ENCODE measurements around the gene OTX1.

The OTX1 gene

DNA sequence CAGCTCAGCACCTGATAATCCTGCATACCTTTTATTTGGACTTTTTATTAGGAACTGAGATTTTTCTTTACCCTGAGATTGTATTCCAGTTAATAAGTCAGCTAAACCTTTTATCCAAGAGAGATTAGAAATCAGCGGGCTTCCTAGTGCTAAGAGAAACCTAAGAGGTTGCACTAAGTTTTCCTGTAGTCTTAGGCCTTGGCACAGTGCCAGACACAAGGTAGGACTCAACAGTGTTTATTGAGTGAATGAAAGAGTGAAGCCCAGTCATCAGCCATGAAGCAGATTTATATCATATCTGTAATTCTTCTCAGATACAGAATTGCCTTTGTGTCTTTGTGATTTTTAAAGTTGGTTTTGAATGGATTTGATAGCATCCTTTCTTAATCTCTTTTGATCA is 13.6 kb downstream of the OTX1 start:
- no peak for TF ChIP-seq EZH2 (IDR thresholded peaks at IDR 0.05; ENCODE audit: borderline replicate concordance, low read length)
- TF ChIP-seq, protein P1, sequence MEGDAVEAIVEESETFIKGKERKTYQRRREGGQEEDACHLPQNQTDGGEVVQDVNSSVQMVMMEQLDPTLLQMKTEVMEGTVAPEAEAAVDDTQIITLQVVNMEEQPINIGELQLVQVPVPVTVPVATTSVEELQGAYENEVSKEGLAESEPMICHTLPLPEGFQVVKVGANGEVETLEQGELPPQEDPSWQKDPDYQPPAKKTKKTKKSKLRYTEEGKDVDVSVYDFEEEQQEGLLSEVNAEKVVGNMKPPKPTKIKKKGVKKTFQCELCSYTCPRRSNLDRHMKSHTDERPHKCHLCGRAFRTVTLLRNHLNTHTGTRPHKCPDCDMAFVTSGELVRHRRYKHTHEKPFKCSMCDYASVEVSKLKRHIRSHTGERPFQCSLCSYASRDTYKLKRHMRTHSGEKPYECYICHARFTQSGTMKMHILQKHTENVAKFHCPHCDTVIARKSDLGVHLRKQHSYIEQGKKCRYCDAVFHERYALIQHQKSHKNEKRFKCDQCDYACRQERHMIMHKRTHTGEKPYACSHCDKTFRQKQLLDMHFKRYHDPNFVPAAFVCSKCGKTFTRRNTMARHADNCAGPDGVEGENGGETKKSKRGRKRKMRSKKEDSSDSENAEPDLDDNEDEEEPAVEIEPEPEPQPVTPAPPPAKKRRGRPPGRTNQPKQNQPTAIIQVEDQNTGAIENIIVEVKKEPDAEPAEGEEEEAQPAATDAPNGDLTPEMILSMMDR (IDR thresholded peaks at IDR 0.05; ENCODE audit: low read length) = no peak
- Histone ChIP-seq H3K4me2 (ENCODE audit: low read length) (no peak overlapping the region), H3K9ac (ENCODE audit: low read length) (no peak overlapping the region), H3K4me3 (ENCODE audit: low read depth, low read length, poor library complexity, severe bottlenecking) (no peak overlapping the region), H3K4me1 (ENCODE audit: insufficient read depth, low read length, severe bottlenecking) (no peaks in the 10 kb centered on the region), H3K27me3 (ENCODE audit: insufficient read depth, low read length) (no peaks in the 10 kb centered on the region), H2AFZ (ENCODE audit: low read length) (no peak overlapping the region), H4K20me1 (ENCODE audit: insufficient read depth, low read length) (no peaks in the 10 kb centered on the region), H3K27ac (ENCODE audit: low read depth, low read length, poor library complexity, severe bottlenecking) (no peak overlapping the region), H3K79me2 (ENCODE audit: insufficient read depth, low read length) (no peaks in the 10 kb centered on the region), H3K9me2 (ENCODE audit: low read depth, low read length) (no peaks in the 10 kb centered on the region), H3K36me3 (ENCODE audit: insufficient read depth, low read length) (no peaks in the 10 kb centered on the region), H3K9me3 (ENCODE audit: low read length) (no peaks in the 10 kb centered on the region), H3F3A (ENCODE audit: insufficient read depth, low read length) (no peaks in the 10 kb centered on the region)

DNA sequence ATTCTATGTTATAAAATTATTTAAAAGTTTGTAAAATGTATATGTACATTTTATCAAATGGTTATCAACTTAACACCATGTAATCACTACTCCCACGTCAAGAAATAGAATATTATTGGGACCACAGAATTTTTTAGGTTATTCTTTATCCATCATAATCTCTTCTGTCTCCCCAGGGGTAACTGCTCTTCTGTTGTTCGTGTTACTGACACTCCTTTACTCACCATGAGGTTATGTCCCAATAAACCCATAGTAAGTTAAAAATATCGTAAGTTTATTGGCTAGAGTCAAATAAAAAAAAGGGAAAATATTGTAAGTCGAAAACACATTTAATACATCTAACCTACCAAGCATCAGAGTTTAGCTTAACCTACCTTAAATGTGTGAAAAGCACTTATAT is 14.0 kb downstream of the OTX1 start:
- no peaks in the 10 kb centered on the region for H3K27me3 ChIP-seq (ENCODE audit: insufficient read depth, low read length)
- H3K27ac ChIP-seq (ENCODE audit: low read depth, low read length, poor library complexity, severe bottlenecking) = no peak overlapping the region

DNA sequence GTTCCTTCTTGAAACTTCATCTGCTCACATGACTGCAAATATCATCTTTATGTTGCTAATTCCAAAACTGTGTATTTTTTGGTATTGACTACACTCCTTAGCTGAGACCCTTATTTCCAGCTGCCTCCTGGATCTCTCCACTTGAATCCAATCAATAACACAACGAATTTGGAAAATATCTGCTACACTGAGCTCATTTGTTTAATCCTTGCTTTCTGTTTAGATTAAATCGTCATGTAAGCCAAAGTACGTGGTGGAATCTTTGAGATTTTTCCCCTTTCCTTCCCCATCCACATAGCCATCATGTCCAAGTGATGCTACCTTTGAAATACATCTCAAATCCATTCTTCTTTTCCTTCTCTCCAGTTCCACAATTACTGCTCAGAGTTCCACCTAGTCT is 15.6 kb downstream of the OTX1 start:
- Histone ChIP-seq H3K4me3 (ENCODE audit: low read depth, low read length, poor library complexity, severe bottlenecking) (no peak overlapping the region), H3K4me1 (ENCODE audit: insufficient read depth, low read length, severe bottlenecking) (no peaks in the 10 kb centered on the region), H3F3A (ENCODE audit: insufficient read depth, low read length) (no peaks in the 10 kb centered on the region), H3K36me3 (ENCODE audit: insufficient read depth, low read length) (no peaks in the 10 kb centered on the region), H3K4me2 (ENCODE audit: low read length) (no peak overlapping the region), H4K20me1 (ENCODE audit: insufficient read depth, low read length) (no peaks in the 10 kb centered on the region), H3K79me2 (ENCODE audit: insufficient read depth, low read length) (no peaks in the 10 kb centered on the region), H2AFZ (ENCODE audit: low read length) (no peak overlapping the region), H3K9me3 (ENCODE audit: low read length) (no peaks in the 10 kb centered on the region), H3K9me2 (ENCODE audit: low read depth, low read length) (no peaks in the 10 kb centered on the region), H3K9ac (ENCODE audit: low read length) (no peak overlapping the region), H3K27me3 (ENCODE audit: insufficient read depth, low read length) (no peaks in the 10 kb centered on the region), H3K27ac (ENCODE audit: low read depth, low read length, poor library complexity, severe bottlenecking) (no peak overlapping the region)
- no peak for TF ChIP-seq EZH2 (IDR thresholded peaks at IDR 0.05; ENCODE audit: borderline replicate concordance, low read length)
- TF ChIP-seq, protein P1 (IDR thresholded peaks at IDR 0.05; ENCODE audit: low read length) = no peak

More for the DNA sequence above, 14.0 kb downstream of the OTX1 start:
- H3K9ac ChIP-seq (ENCODE audit: low read length) = no peak overlapping the region
- H3K4me2 ChIP-seq (ENCODE audit: low read length) = no peak overlapping the region
- H4K20me1 ChIP-seq (ENCODE audit: insufficient read depth, low read length) = no peaks in the 10 kb centered on the region
- no peak overlapping the region for H3K4me3 ChIP-seq (ENCODE audit: low read depth, low read length, poor library complexity, severe bottlenecking)
- H3K9me3 ChIP-seq (ENCODE audit: low read length) = no peaks in the 10 kb centered on the region
- H3K36me3 ChIP-seq (ENCODE audit: insufficient read depth, low read length) = no peaks in the 10 kb centered on the region
- no peaks in the 10 kb centered on the region for H3K9me2 ChIP-seq (ENCODE audit: low read depth, low read length)
- H2AFZ ChIP-seq (ENCODE audit: low read length) = no peak overlapping the region
- H3K79me2 ChIP-seq (ENCODE audit: insufficient read depth, low read length) = no peaks in the 10 kb centered on the region
- H3F3A ChIP-seq (ENCODE audit: insufficient read depth, low read length) = no peaks in the 10 kb centered on the region
- H3K4me1 ChIP-seq (ENCODE audit: insufficient read depth, low read length, severe bottlenecking) = no peaks in the 10 kb centered on the region
- TF ChIP-seq, protein P1 (IDR thresholded peaks at IDR 0.05; ENCODE audit: low read length) = no peak
- no peak for TF ChIP-seq EZH2 (IDR thresholded peaks at IDR 0.05; ENCODE audit: borderline replicate concordance, low read length)

Data from OCI-LY1 (cell line).